ENCODE data around the gene ZFHX3. TPM values are rescaled to one million over a fixed set of nuclear protein-coding genes. Genes with fewer than 3 reads are reported as not detected.
A peak's percentile ranks its signal among the peaks of the same experiment; 100 is the strongest.

The ZFHX3 gene
- polyA plus RNA-seq, 1 donor from 2014 or later: 26.4 TPM

GRCh38 chr16:72833969-72834368 lies 214.0 kb downstream of the ZFHX3 start:
- Histone ChIP-seq H3K27me3 (ENCODE audit: insufficient read depth, low read depth, low read length) (no peaks in the 10 kb centered on the region), H4K20me1 (ENCODE audit: insufficient read depth) (no peaks in the 10 kb centered on the region), H3K36me3 (ENCODE audit: insufficient read depth, low read length) (no peaks in the 10 kb centered on the region), H3K27ac (ENCODE audit: low read length) (peak overlapping the region; percentile 97), H3K9me3 (ENCODE audit: low read length) (no peaks in the 10 kb centered on the region), H2AFZ (ENCODE audit: low read depth, low read length) (no peak overlapping the region), H3K79me2 (replicated peaks; ENCODE audit: insufficient read depth, low read length) (peaks cover 67% of the 10 kb centered on the region), H3K4me2 (ENCODE audit: low read length) (no peak overlapping the region), H3K4me3 (ENCODE audit: low read length) (peak overlapping the region; percentile 46), H3K9ac (ENCODE audit: low read length) (peak overlapping the region; percentile 65), H3K9me2 (ENCODE audit: insufficient read depth, low read length) (no peaks in the 10 kb centered on the region), H3F3A (ENCODE audit: insufficient read depth, low read length, poor library complexity, severe bottlenecking) (peaks cover 24% of the 10 kb centered on the region)
- no peak for TF ChIP-seq POLR2AphosphoS5 (IDR thresholded peaks at IDR 0.05)
- TF ChIP-seq REST (IDR thresholded peaks at IDR 0.05; ENCODE audit: borderline replicate concordance): no peak
- no peak for TF ChIP-seq CTCF (IDR thresholded peaks at IDR 0.05; ENCODE audit: poor library complexity, severe bottlenecking)
- no peak for TF ChIP-seq MXI1 (conservative IDR thresholded peaks at IDR 0.05; ENCODE audit: poor library complexity, severe bottlenecking)
- no peak for TF ChIP-seq RAD21 (conservative IDR thresholded peaks at IDR 0.05)
- TF ChIP-seq TAF1 (IDR thresholded peaks at IDR 0.05; ENCODE audit: low read depth): no peak
- TF ChIP-seq EP300 (conservative IDR thresholded peaks at IDR 0.05; ENCODE audit: poor library complexity, severe bottlenecking): no peak
- no peak for TF ChIP-seq EZH2 (IDR thresholded peaks at IDR 0.05; ENCODE audit: borderline replicate concordance, insufficient read depth, low read length, poor library complexity, severe bottlenecking)
- no peak for TF ChIP-seq SMC3 (conservative IDR thresholded peaks at IDR 0.05; ENCODE audit: poor library complexity)

GRCh38 chr16:72833482-72833881 lies 214.4 kb downstream of the ZFHX3 start:
- Histone ChIP-seq H3K36me3 (ENCODE audit: insufficient read depth, low read length) (no peaks in the 10 kb centered on the region), H3K79me2 (replicated peaks; ENCODE audit: insufficient read depth, low read length) (peaks cover 71% of the 10 kb centered on the region), H2AFZ (ENCODE audit: low read depth, low read length) (no peak overlapping the region), H4K20me1 (ENCODE audit: insufficient read depth) (no peaks in the 10 kb centered on the region), H3K27ac (ENCODE audit: low read length) (peak overlapping the region; percentile 97), H3K4me2 (ENCODE audit: low read length) (no peak overlapping the region), H3K9ac (ENCODE audit: low read length) (peak overlapping the region; percentile 65), H3K9me3 (ENCODE audit: low read length) (no peaks in the 10 kb centered on the region), H3K9me2 (ENCODE audit: insufficient read depth, low read length) (no peaks in the 10 kb centered on the region), H3K4me3 (ENCODE audit: low read length) (no peak overlapping the region), H3F3A (ENCODE audit: insufficient read depth, low read length, poor library complexity, severe bottlenecking) (peaks cover 24% of the 10 kb centered on the region), H3K27me3 (ENCODE audit: insufficient read depth, low read depth, low read length) (no peaks in the 10 kb centered on the region)
- no peak for TF ChIP-seq EZH2 (IDR thresholded peaks at IDR 0.05; ENCODE audit: borderline replicate concordance, insufficient read depth, low read length, poor library complexity, severe bottlenecking)
- no peak for TF ChIP-seq CTCF (IDR thresholded peaks at IDR 0.05; ENCODE audit: poor library complexity, severe bottlenecking)
- no peak for TF ChIP-seq REST (IDR thresholded peaks at IDR 0.05; ENCODE audit: borderline replicate concordance)

Measured in neural cell (in vitro differentiated cells).